NT2/D1 (cell line): ENCODE data around the gene ZBTB20.
A peak's percentile ranks its signal among the peaks of the same experiment; 100 is the strongest.

Source experiments
- DNase-seq: peaks from one replicate; pipeline ENCODE4 v3.0.0-alpha.2; 2011; ENCODE audit warnings: low read depth, low spot score
- H3K27me3 ChIP-seq: 2 replicates; pipeline ENCODE4 v1.6.0; 2011; ENCODE audit warnings: mild to moderate bottlenecking; ENCODE audit not compliant: insufficient read length, insufficient read depth
- H3K36me3 ChIP-seq: 2 replicates; pipeline ENCODE4 v1.6.1; 2011; ENCODE audit warnings: mild to moderate bottlenecking, low read length, mixed read lengths; ENCODE audit not compliant: insufficient read depth, insufficient read length
- H3K4me1 ChIP-seq: 2 replicates; pipeline ENCODE4 v1.5.1; 2011; ENCODE audit not compliant: insufficient read depth, insufficient read length
- H3K4me3 ChIP-seq: 2 replicates; pipeline ENCODE4 v1.5.1; 2011; ENCODE audit warnings: low read depth; ENCODE audit not compliant: insufficient read length
- H3K9ac ChIP-seq: 2 replicates; pipeline ENCODE4 v1.6.0; 2011; ENCODE audit warnings: low read depth; ENCODE audit not compliant: insufficient read length
- H3K9me3 ChIP-seq: 2 replicates; pipeline ENCODE4 v1.5.1; 2011; ENCODE audit warnings: mild to moderate bottlenecking, low read length; ENCODE audit not compliant: insufficient read depth
- SUZ12 ChIP-seq: IDR thresholded peaks from 2 replicates; pipeline ENCODE4 v1.6.1; 2011; ENCODE audit not compliant: insufficient read length, insufficient read depth; ENCODE audit errors: extremely low read depth
- YY1 ChIP-seq: IDR thresholded peaks from 2 replicates; pipeline ENCODE4 v1.6.1; 2011; ENCODE audit not compliant: insufficient read length, insufficient read depth
- ZNF274 ChIP-seq: IDR thresholded peaks from 2 replicates; pipeline ENCODE4 v1.6.1; 2011; ENCODE audit warnings: mild to moderate bottlenecking, low read depth, low read length

Gene ZBTB20

GRCh38 chr3:114550165-114550564 is 596.9 kb downstream of the ZBTB20 start:
- Histone ChIP-seq H3K9me3 (no peaks in the 10 kb centered on the region), H3K4me1 (no peaks in the 10 kb centered on the region), H3K36me3 (no peaks in the 10 kb centered on the region), H3K9ac (no peak overlapping the region), H3K27me3 (no peaks in the 10 kb centered on the region), H3K4me3 (no peak overlapping the region)
- DNase-seq: no peak
- no peak for TF ChIP-seq YY1
- no peak for TF ChIP-seq ZNF274

GRCh38 chr3:114545193-114545592 is 601.9 kb downstream of the ZBTB20 start:
- Histone ChIP-seq H3K36me3 (no peaks in the 10 kb centered on the region), H3K4me1 (no peaks in the 10 kb centered on the region), H3K27me3 (no peaks in the 10 kb centered on the region), H3K9me3 (no peaks in the 10 kb centered on the region), H3K9ac (no peak overlapping the region), H3K4me3 (no peak overlapping the region)
- TF ChIP-seq YY1 (no peak), ZNF274 (no peak)
- DNase-seq: no peak

- Histone ChIP-seq H3K9me3 (no peaks in the 10 kb centered on the region), H3K4me1 (no peaks in the 10 kb centered on the region), H3K36me3 (no peaks in the 10 kb centered on the region), H3K9ac (no peak overlapping the region), H3K27me3 (no peaks in the 10 kb centered on the region), H3K4me3 (no peak overlapping the region)
- DNase-seq: peak; percentile 69
- no peak for TF ChIP-seq ZNF274
- TF ChIP-seq SUZ12: no peak
- no peak for TF ChIP-seq YY1
Observed at GRCh38 chr3:114542359-114542758, 604.7 kb downstream of the ZBTB20 start.

- Histone ChIP-seq H3K27me3 (no peaks in the 10 kb centered on the region), H3K4me3 (no peak overlapping the region)
Observed at GRCh38 chr3:114539525-114539924, 607.6 kb downstream of the ZBTB20 start.

GRCh38 chr3:114538211-114538610 is 608.9 kb downstream of the ZBTB20 start:
- no peak for DNase-seq
- Histone ChIP-seq H3K36me3 (no peaks in the 10 kb centered on the region), H3K9me3 (no peaks in the 10 kb centered on the region), H3K4me1 (no peaks in the 10 kb centered on the region), H3K9ac (no peak overlapping the region), H3K4me3 (no peak overlapping the region), H3K27me3 (no peaks in the 10 kb centered on the region)
- TF ChIP-seq ZNF274 (no peak), SUZ12 (no peak), YY1 (no peak)

More at GRCh38 chr3:114539525-114539924, 607.6 kb downstream of the ZBTB20 start:
- TF ChIP-seq ZNF274 (no peak), SUZ12 (no peak), YY1 (no peak)
- Histone ChIP-seq H3K9ac (no peak overlapping the region), H3K9me3 (no peaks in the 10 kb centered on the region), H3K36me3 (no peaks in the 10 kb centered on the region), H3K4me1 (no peaks in the 10 kb centered on the region)
- DNase-seq: no peak

GRCh38 chr3:114528517-114528916 is 618.6 kb downstream of the ZBTB20 start:
- DNase-seq: no peak
- H3K9me3 ChIP-seq: no peaks in the 10 kb centered on the region; the same call in 1 of the 2 replicates
- H3K4me1 ChIP-seq: no peaks in the 10 kb centered on the region
- no peak overlapping the region for H3K9ac ChIP-seq
- TF ChIP-seq ZNF274 (no peak), SUZ12 (no peak), YY1 (no peak)
- no peak overlapping the region for H3K4me3 ChIP-seq
- no peaks in the 10 kb centered on the region for H3K36me3 ChIP-seq
- no peaks in the 10 kb centered on the region for H3K27me3 ChIP-seq

- no peaks in the 10 kb centered on the region for H3K27me3 ChIP-seq
- H3K9me3 ChIP-seq: no peaks in the 10 kb centered on the region; the same call in 1 of the 2 replicates
- no peak overlapping the region for H3K9ac ChIP-seq
- no peak overlapping the region for H3K4me3 ChIP-seq
- no peaks in the 10 kb centered on the region for H3K4me1 ChIP-seq
- no peak for DNase-seq
- H3K36me3 ChIP-seq: no peaks in the 10 kb centered on the region
- TF ChIP-seq YY1: no peak
Observed at GRCh38 chr3:114527036-114527644, 619.9 kb downstream of the ZBTB20 start.

GRCh38 chr3:114525278-114525677 is 621.8 kb downstream of the ZBTB20 start:
- H3K36me3 ChIP-seq: no peaks in the 10 kb centered on the region
- no peak overlapping the region for H3K9ac ChIP-seq
- DNase-seq: no peak
- TF ChIP-seq YY1: no peak
- no peak for TF ChIP-seq SUZ12
- no peak for TF ChIP-seq ZNF274
- H3K9me3 ChIP-seq: no peaks in the 10 kb centered on the region
- H3K4me3 ChIP-seq: no peak overlapping the region
- H3K4me1 ChIP-seq: no peaks in the 10 kb centered on the region
- H3K27me3 ChIP-seq: no peaks in the 10 kb centered on the region
